SW 1271 (cell line): Measurements from ENCODE around the gene SIAH1.
A peak's percentile ranks its signal among the peaks of the same experiment; 100 is the strongest.
"Not testable (repeated sequence)": the region's sequence is repeated elsewhere in the genome, so short reads cannot be mapped to it uniquely, and the experiment has no call there.

Experiments used
- DNase-seq, 2 experiments: peaks; one replicate each; lab custom pipeline; 2025; lab: John Stamatoyannopoulos, UW

Gene SIAH1

GRCh38 chr16:48366165-48367093, 18.8 kb downstream of the SIAH1 start:
- DNase-seq: peak; percentile 24 to 71

GRCh38 chr16:48365601-48366164, 19.5 kb downstream of the SIAH1 start:
- DNase-seq: peak; percentile 43 to 80

GRCh38 chr16:48365025-48365600, 20.1 kb downstream of the SIAH1 start:
- no peak for DNase-seq

GRCh38 chr16:48361540-48362144, 23.6 kb downstream of the SIAH1 start:
- DNase-seq: no peak

- DNase-seq: no peak
Observed at GRCh38 chr16:48361012-48361411, 24.2 kb downstream of the SIAH1 start.

- no peak for DNase-seq
Observed at GRCh38 chr16:48359983-48360382, 25.2 kb downstream of the SIAH1 start.

GRCh38 chr16:48358419-48358818, 26.8 kb downstream of the SIAH1 start:
- DNase-seq: no peak

- no peak for DNase-seq
Observed at GRCh38 chr16:48356633-48357376, 28.4 kb downstream of the SIAH1 start.

GRCh38 chr16:48354877-48355855, 30.0 kb downstream of the SIAH1 start:
- DNase-seq: no peak

- not testable (repeated sequence) for DNase-seq
Observed at GRCh38 chr16:48354385-48354784, 30.8 kb downstream of the SIAH1 start.

GRCh38 chr16:48353565-48354163, 31.5 kb downstream of the SIAH1 start:
- peak; percentile 8 to 40 for DNase-seq

- no peak for DNase-seq
Observed at GRCh38 chr16:48352648-48353390, 32.4 kb downstream of the SIAH1 start.

- DNase-seq: no peak
Observed at GRCh38 chr16:48350736-48351135, 34.5 kb downstream of the SIAH1 start.

- no peak for DNase-seq
Observed at GRCh38 chr16:48347980-48348379, 37.2 kb downstream of the SIAH1 start.

GRCh38 chr16:48347191-48347865, 37.9 kb downstream of the SIAH1 start:
- DNase-seq: no peak

GRCh38 chr16:48342591-48342990, 42.6 kb downstream of the SIAH1 start:
- DNase-seq: no peak

- DNase-seq: no peak
Observed at GRCh38 chr16:48340054-48340453, 45.2 kb downstream of the SIAH1 start.

- DNase-seq: no peak
Observed at GRCh38 chr16:48335961-48336360, 49.3 kb downstream of the SIAH1 start.

- no peak for DNase-seq
Observed at GRCh38 chr16:48334325-48334724, 50.9 kb downstream of the SIAH1 start.
